ENCODE measurements around the gene POU2AF1.

POU2AF1 gene

GRCh38 chr11:111358038-111359001, 20.8 kb downstream of the POU2AF1 start:
- Mint-ChIP-seq H3K27ac (no peak overlapping the region), H3K27me3 (no peaks in the 10 kb centered on the region), H3K4me1 (peaks cover 38 to 65% of the 10 kb centered on the region in 2 donors), H3K9me3 (no peaks in the 10 kb centered on the region), H3K36me3 (peaks cover 54 to 57% of the 10 kb centered on the region in 2 donors), H3K4me3 (no peak overlapping the region)
- no peak for DNase-seq
- peak in 1 of 2 donors; percentile 28 for ATAC-seq (replicated peaks)

DNA sequence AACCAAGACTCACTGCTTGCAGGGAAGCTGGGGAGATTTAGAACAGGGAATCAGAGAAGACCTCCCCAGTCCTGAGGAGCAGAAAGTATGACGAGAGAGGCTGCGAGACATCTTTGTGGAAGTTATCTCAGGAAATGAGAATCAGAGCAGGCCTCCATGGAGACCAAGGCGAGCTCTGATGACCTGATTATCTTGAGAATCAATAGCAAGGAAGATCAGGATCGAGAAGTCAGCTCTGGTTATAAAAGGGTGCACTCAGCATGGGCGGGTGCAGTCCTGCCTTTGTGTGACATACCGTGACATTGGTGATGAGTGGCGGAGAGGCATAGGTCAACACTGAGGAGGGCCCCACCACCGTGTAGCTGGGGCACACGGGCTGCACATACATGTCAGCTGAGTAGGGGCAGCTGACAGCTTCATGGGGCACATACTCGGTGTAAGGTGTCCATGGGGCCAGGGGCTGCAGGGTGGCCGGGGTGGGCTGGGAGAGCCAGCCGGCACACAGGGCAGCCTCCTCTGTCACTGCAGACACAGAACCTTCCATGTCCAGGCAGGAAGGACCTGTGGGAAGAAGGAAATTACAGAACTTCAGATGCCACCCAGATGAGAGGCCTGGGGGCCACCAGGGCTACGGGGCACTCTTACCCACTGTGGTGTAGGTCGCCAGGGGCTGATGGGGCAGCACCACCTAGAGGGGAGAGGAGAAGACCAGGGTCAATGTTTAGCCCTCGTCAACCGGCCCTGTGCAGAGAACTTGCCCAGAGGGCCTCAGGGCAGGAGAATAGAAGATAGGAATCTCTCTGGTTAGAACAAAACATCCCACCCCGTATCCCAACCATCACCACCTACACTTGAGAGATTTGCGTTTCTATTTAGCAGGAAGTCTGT, 21.7 kb downstream of the POU2AF1 start:
- ATAC-seq (replicated peaks) = no peak
- DNase-seq = no peak
- Mint-ChIP-seq H3K4me3 (no peak overlapping the region), H3K9me3 (no peaks in the 10 kb centered on the region), H3K27me3 (no peaks in the 10 kb centered on the region), H3K4me1 (peaks cover 33 to 60% of the 10 kb centered on the region in 2 donors), H3K27ac (peak overlapping the region; percentile 32), H3K36me3 (peaks cover 51 to 58% of the 10 kb centered on the region in 2 donors)

DNA sequence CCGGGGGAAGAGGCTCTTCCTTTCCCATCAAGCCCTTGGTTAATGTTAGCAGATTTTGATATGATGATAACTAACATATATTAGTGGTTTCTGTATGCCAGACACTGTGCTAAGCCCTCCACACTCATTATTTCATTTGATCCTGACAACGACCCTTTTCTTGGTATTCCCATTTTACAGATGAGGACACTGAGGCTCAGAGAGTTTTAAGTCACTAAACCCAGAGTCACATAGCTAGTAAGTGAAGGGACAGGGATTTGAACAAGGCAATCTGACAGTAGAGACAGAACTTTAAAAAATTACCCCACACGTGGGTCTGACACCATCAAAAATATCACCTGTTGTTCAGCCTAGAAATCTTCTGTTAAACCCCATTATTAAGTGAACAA, 22.4 kb downstream of the POU2AF1 start:
- Mint-ChIP-seq H3K36me3 (peaks cover 49 to 55% of the 10 kb centered on the region in 2 donors), H3K27me3 (no peaks in the 10 kb centered on the region), H3K9me3 (no peaks in the 10 kb centered on the region), H3K27ac (no peak overlapping the region), H3K4me3 (no peak overlapping the region), H3K4me1 (peaks cover 28 to 53% of the 10 kb centered on the region in 2 donors)
- ATAC-seq (replicated peaks) (no peak), DNase-seq (no peak)

- peaks cover 48 to 54% of the 10 kb centered on the region in 2 donors for H3K36me3 Mint-ChIP-seq
- DNase-seq (no peak), ATAC-seq (replicated peaks) (no peak)
- H3K9me3 Mint-ChIP-seq = no peaks in the 10 kb centered on the region
- H3K4me3 Mint-ChIP-seq = no peak overlapping the region
- peaks cover 24 to 53% of the 10 kb centered on the region in 2 donors for H3K4me1 Mint-ChIP-seq
- H3K27ac Mint-ChIP-seq = peak overlapping the region; percentile 22
- H3K27me3 Mint-ChIP-seq = no peaks in the 10 kb centered on the region
These were observed 23.0 kb downstream of the POU2AF1 start for GRCh38 chr11:111355956-111356659.

- Mint-ChIP-seq H3K9me3 (no peaks in the 10 kb centered on the region), H3K27me3 (no peaks in the 10 kb centered on the region), H3K36me3 (peaks cover 44 to 56% of the 10 kb centered on the region in 2 donors), H3K27ac (peak overlapping the region; percentile 93), H3K4me3 (no peak overlapping the region), H3K4me1 (peaks cover 24 to 52% of the 10 kb centered on the region in 2 donors)
- no peak for ATAC-seq (replicated peaks)
- DNase-seq = no peak
These were observed 24.0 kb downstream of the POU2AF1 start for GRCh38 chr11:111355101-111355500.

DNA sequence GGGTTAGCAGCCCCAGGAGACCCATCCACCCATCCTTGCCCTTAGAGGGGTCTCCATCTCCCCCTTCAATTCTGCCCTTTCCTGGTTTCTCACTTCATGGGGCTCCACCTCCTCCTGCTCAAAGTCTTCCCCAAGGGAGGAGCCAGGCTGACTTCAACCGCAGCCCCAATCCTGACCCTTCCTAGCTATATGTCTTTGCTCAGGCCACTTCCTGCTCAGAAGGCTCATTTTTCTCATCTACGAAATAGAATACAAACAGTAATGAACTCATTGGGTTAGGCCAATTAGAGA, 24.5 kb downstream of the POU2AF1 start:
- no peak for ATAC-seq (replicated peaks)

DNA sequence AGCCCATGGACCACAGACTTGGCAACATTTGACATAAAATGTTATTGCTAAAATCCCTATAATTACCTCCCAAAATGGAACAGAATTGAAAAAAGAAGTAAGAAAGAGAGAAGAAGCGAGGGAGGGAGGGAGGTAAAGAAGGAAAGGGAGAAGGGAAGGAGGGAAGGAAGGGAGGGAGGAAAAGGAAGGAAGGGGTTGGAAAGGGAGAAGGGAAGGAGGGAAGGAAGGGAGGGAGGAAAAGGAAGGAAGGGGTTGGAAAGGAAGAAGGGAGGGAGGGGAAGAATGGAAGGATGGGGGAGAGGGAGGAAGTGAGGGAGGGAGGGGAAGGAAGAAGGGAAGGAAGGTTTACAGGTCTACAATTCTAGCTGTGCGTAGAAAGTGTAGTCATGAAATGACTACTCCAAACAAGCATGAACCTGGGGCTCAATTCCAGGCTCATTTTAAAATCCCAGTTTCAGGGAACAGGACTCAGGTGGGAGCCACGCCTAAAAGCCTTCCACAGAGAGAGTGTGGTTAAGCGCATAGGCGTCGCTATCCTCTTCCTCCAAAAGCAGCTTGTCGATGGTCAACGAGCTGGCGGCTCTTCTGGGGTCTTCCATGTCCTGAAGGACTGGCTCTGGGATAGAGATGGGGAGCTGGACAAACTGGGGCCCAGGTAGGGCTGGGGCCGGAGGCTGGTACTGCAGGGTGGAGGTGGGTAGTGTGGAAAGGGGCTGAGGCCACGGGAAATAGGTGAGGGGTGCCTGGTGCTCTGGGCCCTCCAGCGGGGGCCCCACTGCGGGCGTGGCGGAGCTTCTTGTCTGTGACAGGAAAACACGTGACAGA, 25.1 kb downstream of the POU2AF1 start:
- Mint-ChIP-seq H3K27me3 (no peaks in the 10 kb centered on the region), H3K36me3 (peaks cover 41 to 56% of the 10 kb centered on the region in 2 donors), H3K4me3 (no peak overlapping the region), H3K9me3 (no peaks in the 10 kb centered on the region), H3K4me1 (peaks cover 27 to 46% of the 10 kb centered on the region in 2 donors), H3K27ac (peak overlapping the region; percentile 68)
- no peak for DNase-seq
- no peak for ATAC-seq (replicated peaks)

More for the DNA sequence above, 24.5 kb downstream of the POU2AF1 start:
- Mint-ChIP-seq H3K27ac (peak overlapping the region; percentile 68), H3K9me3 (no peaks in the 10 kb centered on the region), H3K27me3 (no peaks in the 10 kb centered on the region), H3K36me3 (peaks cover 41 to 56% of the 10 kb centered on the region in 2 donors), H3K4me3 (no peak overlapping the region), H3K4me1 (peaks cover 25 to 46% of the 10 kb centered on the region in 2 donors)
- DNase-seq = no peak

- Mint-ChIP-seq H3K9me3 (no peaks in the 10 kb centered on the region), H3K36me3 (peaks cover 41 to 56% of the 10 kb centered on the region in 2 donors), H3K4me3 (no peak overlapping the region), H3K27me3 (no peaks in the 10 kb centered on the region), H3K4me1 (peaks cover 27 to 46% of the 10 kb centered on the region in 2 donors), H3K27ac (peak overlapping the region; percentile 62)
- DNase-seq (no peak), ATAC-seq (replicated peaks) (peak; percentile 30 to 40)
These were observed 26.0 kb downstream of the POU2AF1 start for GRCh38 chr11:111352935-111353710.

GRCh38 chr11:111352231-111352746, 26.8 kb downstream of the POU2AF1 start:
- no peak for DNase-seq
- Mint-ChIP-seq H3K4me1 (peaks cover 29 to 42% of the 10 kb centered on the region in 2 donors), H3K27ac (no peak overlapping the region), H3K9me3 (no peaks in the 10 kb centered on the region), H3K27me3 (no peaks in the 10 kb centered on the region), H3K4me3 (no peak overlapping the region), H3K36me3 (peaks cover 40 to 56% of the 10 kb centered on the region in 2 donors)
- no peak for ATAC-seq (replicated peaks)

DNA sequence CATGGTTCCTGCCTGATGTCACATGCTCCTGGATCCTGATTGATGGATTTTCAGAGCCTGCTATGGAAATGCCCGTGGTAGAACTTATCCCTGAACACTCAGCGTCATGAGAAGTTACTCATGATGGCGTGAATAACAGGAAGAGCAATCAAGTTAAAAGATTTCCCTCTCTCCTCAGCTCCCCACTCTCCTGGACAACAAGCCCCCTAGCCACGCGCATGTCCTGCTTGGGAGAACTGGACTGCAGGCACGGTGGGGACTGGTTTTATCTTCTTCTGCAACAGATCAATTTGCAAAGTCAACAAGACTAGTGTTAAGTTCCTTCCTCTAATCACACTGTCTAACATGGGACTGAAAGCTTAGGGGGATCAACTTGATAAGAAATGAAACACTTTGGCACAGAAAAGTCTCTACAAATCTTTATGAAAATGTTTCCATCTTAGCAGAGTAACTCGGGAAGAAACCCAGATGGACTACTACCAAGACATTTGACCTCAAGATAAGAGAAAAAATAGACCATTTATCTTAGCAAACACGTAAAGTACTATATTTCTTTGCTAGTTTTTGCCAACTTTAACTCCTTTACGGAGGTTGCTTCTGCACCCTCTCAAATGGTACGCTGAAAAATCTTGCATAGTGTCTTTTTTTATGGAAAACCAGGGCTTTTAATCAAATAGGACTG, 27.6 kb downstream of the POU2AF1 start:
- no peak for DNase-seq
- Mint-ChIP-seq H3K4me3 (no peak overlapping the region), H3K27me3 (no peaks in the 10 kb centered on the region), H3K4me1 (peaks cover 24 to 42% of the 10 kb centered on the region in 2 donors), H3K36me3 (peaks cover 32 to 48% of the 10 kb centered on the region in 2 donors), H3K9me3 (no peaks in the 10 kb centered on the region), H3K27ac (peak overlapping the region; percentile 75)
- ATAC-seq (replicated peaks) = no peak

DNA sequence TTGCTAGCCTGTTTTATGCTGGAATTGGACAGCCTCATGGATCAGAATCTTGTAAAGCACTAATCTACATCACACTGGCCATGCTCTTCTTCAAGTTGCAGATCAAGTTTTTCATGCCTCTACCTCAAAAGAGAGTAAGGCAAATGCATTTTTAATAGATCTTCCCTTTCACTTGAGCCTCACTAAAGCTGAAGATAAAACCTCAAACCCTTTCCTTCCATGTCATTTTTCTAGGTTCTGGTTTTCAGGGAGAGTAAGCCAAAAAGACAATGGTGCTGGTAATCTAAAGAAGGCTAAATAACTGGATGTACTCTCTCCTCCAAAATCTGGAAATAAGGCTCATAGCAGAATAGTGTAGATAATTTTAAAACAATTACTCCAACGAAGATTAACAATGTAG, 28.3 kb downstream of the POU2AF1 start:
- H3K27ac Mint-ChIP-seq = peak overlapping the region; percentile 75
- peaks cover 32 to 47% of the 10 kb centered on the region in 2 donors for H3K36me3 Mint-ChIP-seq
- H3K9me3 Mint-ChIP-seq = no peaks in the 10 kb centered on the region
- H3K27me3 Mint-ChIP-seq = no peaks in the 10 kb centered on the region
- DNase-seq (no peak), ATAC-seq (replicated peaks) (no peak)
- H3K4me1 Mint-ChIP-seq = peaks cover 29 to 45% of the 10 kb centered on the region in 2 donors
- H3K4me3 Mint-ChIP-seq = no peak overlapping the region

GRCh38 chr11:111349191-111349695, 29.8 kb downstream of the POU2AF1 start:
- no peaks in the 10 kb centered on the region for H3K27me3 Mint-ChIP-seq
- H3K27ac Mint-ChIP-seq = no peak overlapping the region
- H3K9me3 Mint-ChIP-seq = peaks cover 0 to 2% of the 10 kb centered on the region in 2 donors
- no peak for ATAC-seq (replicated peaks)
- H3K36me3 Mint-ChIP-seq = peaks cover 22 to 34% of the 10 kb centered on the region in 2 donors
- no peak for DNase-seq
- H3K4me3 Mint-ChIP-seq = no peak overlapping the region
- peaks cover 27 to 40% of the 10 kb centered on the region in 2 donors for H3K4me1 Mint-ChIP-seq
